Peyer's patch (tissue), 4 donors: ENCODE results near the gene HS6ST3. TPM values are rescaled to one million over a fixed set of nuclear protein-coding genes. Genes with fewer than 3 reads are reported as not detected.

Experiments
- DNase-seq, 3 donors: peaks; one replicate each; pipeline ENCODE4 v3.0.0-alpha.2; 2017 to 2019
- H3K27ac ChIP-seq, 4 donors: fragments of 200-600 bp; sonication (generic); one replicate each; pipeline ENCODE4 v1.5.1; 2016 to 2019
- H3K27me3 ChIP-seq, 2 donors: fragments of 200-600 bp; sonication (generic); one replicate each; pipeline ENCODE4 v1.5.1; 2019
- H3K36me3 ChIP-seq, 3 donors: fragments of 200-600 bp; sonication (generic); one replicate each; pipeline ENCODE4 v1.5.1; 2016 to 2019
- H3K4me1 ChIP-seq, 4 donors: fragments of 200-600 bp; sonication (generic); one replicate each; pipeline ENCODE4 v1.5.1; 2016 to 2019
- H3K4me3 ChIP-seq, 4 donors: fragments of 200-600 bp; sonication (generic); 1 replicate in 3 of 4; 2 replicates in 1 of 4; pipeline ENCODE4 v1.5.1; 2016 to 2019; ENCODE audit warnings: mild to moderate bottlenecking in 1 of 4
- H3K9me3 ChIP-seq, 4 donors: fragments of 200-600 bp; sonication (generic); one replicate each; pipeline ENCODE4 v1.5.1; 2016 to 2019; ENCODE audit warnings: mild to moderate bottlenecking in 1 of 4
- CTCF ChIP-seq, 6 experiments: fragments of 450-650 bp in 4 of 6; fragments of 200-600 bp in 2 of 6; sonication (generic) in 1 of 6; IDR thresholded peaks; one replicate each; pipeline ENCODE4 v1.5.1; 2017 to 2019; ENCODE audit warnings: antibody characterized with exemption in 6 of 6, mild to moderate bottlenecking in 3 of 6, moderate library complexity in 1 of 6
- POLR2A ChIP-seq, 2 donors: fragments of 450-650 bp; IDR thresholded peaks; one replicate each; pipeline ENCODE4 v1.5.1; 2017; ENCODE audit warnings: antibody characterized with exemption in 2 of 2, mild to moderate bottlenecking in 2 of 2, moderate library complexity in 2 of 2
- total RNA-seq, 4 donors: library from RNA; depleted of rRNA; stranded (reverse); fragments of >200 nt; gene quantifications; one replicate each; pipeline ENCODE4 v1.1.0, GENCODE V29; 2016

Gene HS6ST3
- total RNA-seq, 4 donors from 2014 or later = 0.09 TPM; not detected in 3

DNA sequence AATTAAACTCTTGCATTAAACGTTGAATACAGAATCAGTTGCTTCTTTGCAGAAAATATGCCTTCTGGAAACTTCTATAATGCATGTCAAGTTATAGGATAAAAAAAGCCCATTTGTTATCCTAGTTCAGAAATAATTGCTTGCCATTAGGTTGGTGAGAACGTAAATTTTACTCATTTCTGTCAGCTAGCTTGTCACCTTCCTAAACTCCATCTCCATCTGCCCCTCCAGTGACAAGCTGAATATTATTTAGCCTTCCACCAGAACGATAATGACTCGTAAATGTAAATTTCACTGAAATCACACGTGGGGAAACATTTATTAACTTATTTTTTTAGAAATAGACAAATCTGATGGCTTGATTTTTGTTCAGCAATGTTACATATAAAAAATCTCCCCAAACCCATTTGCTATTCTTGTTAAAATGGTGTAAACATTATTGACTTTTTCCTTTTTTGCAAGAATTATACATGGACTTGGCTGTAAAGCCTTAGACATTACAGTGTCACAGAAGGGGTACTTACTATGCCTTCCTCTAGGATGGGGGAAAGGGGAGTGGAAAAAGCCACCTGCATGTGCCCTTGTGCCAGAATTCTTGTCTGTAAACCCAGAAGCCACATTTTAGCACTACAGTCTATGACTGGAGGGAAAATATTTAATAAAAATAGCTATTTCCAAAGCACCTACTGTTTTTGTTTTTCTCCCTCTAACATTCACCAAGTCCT lies 577.5 kb downstream of the HS6ST3 start:
- no peaks in the 10 kb centered on the region for H3K4me1 ChIP-seq
- no peak overlapping the region for H3K27ac ChIP-seq
- H3K4me3 ChIP-seq = no peak overlapping the region
- no peaks in the 10 kb centered on the region for H3K27me3 ChIP-seq
- no peak for TF ChIP-seq POLR2A (IDR thresholded peaks at IDR 0.05)
- DNase-seq = no peak
- H3K36me3 ChIP-seq = no peaks in the 10 kb centered on the region
- H3K9me3 ChIP-seq = peaks cover 0 to 4% (median 0%) of the 10 kb centered on the region in 4 donors

GRCh38 chr13:96671073-96671472 lies 581.2 kb downstream of the HS6ST3 start:
- H3K4me1 ChIP-seq = no peaks in the 10 kb centered on the region
- TF ChIP-seq CTCF (IDR thresholded peaks at IDR 0.05) = no peak
- no peak for TF ChIP-seq POLR2A (IDR thresholded peaks at IDR 0.05)
- no peak overlapping the region for H3K27ac ChIP-seq
- H3K9me3 ChIP-seq = no peaks in the 10 kb centered on the region
- H3K36me3 ChIP-seq = no peaks in the 10 kb centered on the region
- no peak overlapping the region for H3K4me3 ChIP-seq
- H3K27me3 ChIP-seq = no peaks in the 10 kb centered on the region
- no peak for DNase-seq

GRCh38 chr13:96672016-96672415 lies 582.1 kb downstream of the HS6ST3 start:
- DNase-seq = no peak
- TF ChIP-seq POLR2A (IDR thresholded peaks at IDR 0.05) (no peak), CTCF (IDR thresholded peaks at IDR 0.05) (no peak)
- H3K27ac ChIP-seq = no peak overlapping the region
- no peaks in the 10 kb centered on the region for H3K27me3 ChIP-seq
- no peaks in the 10 kb centered on the region for H3K36me3 ChIP-seq
- H3K4me1 ChIP-seq = no peaks in the 10 kb centered on the region
- H3K9me3 ChIP-seq = no peaks in the 10 kb centered on the region
- H3K4me3 ChIP-seq = no peak overlapping the region

DNA sequence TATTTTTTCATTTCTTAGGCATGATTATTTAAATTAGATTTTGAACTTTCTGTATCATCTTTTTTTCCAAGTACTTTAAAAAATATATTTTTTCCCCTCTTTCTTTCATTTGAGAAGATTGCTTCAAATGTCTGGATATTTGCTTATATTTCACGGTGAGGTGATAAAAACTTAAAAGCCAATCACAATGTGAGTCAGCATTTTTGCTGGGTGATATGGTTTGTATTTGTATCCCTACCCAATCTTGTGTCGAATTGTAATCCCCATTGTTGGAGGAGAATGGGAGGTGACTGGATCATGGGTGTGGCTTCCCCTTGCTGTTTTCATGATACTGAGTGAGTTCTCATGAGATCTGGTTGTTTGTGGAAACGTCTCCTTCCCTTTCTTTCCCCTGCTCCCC lies 583.9 kb downstream of the HS6ST3 start:
- H3K27ac ChIP-seq = no peak overlapping the region
- no peak for TF ChIP-seq POLR2A (IDR thresholded peaks at IDR 0.05)
- no peaks in the 10 kb centered on the region for H3K36me3 ChIP-seq
- H3K9me3 ChIP-seq = peaks cover 0 to 6% (median 0%) of the 10 kb centered on the region in 4 donors
- no peaks in the 10 kb centered on the region for H3K27me3 ChIP-seq
- H3K4me1 ChIP-seq = no peaks in the 10 kb centered on the region
- no peak for DNase-seq
- no peak overlapping the region for H3K4me3 ChIP-seq

DNA sequence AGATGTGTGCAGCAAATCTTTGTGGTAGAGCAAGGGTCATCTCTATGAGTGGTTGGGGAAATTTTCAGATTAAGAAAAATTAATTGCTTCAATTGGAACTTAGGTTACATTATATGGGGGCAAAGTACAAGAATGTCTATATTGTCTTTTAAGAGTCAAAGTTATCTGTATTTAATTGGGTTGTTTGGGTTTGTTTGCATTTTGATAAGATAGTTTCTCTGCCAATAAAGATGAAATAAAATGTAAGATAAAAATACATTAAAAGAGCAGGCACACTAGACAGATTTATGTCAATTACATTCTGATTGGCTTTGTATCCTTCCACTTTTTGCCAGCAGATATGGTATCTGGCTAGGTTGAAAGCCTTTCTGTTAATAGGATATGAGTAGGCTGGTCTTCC lies 587.1 kb downstream of the HS6ST3 start:
- Histone ChIP-seq H3K36me3 (no peaks in the 10 kb centered on the region), H3K4me3 (no peak overlapping the region), H3K27ac (no peak overlapping the region), H3K9me3 (peaks cover 0 to 6% (median 0%) of the 10 kb centered on the region in 4 donors), H3K4me1 (no peaks in the 10 kb centered on the region), H3K27me3 (no peaks in the 10 kb centered on the region)
- no peak for DNase-seq
- TF ChIP-seq POLR2A (IDR thresholded peaks at IDR 0.05) (no peak), CTCF (IDR thresholded peaks at IDR 0.05) (no peak)

DNA sequence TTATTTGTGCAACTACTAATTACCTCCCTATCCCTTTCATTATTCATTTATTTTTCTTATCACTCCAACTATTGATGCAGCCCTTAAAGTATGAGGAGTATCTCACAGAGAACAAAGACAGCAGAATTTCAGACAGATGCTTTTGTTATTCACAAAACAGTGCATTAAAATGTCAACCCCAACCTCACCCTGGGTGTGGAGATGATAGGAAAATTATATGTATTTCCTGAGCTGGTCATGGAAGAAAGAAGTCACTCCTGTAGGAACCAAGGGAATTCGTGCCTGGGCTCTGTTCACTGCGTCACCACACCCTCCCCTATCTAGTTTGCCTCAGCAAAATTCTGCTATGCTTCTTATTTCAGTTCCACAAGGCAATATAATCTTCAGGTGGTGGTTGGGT lies 588.9 kb downstream of the HS6ST3 start:
- H3K9me3 ChIP-seq = peaks cover 0 to 6% (median 0%) of the 10 kb centered on the region in 4 donors
- no peak overlapping the region for H3K27ac ChIP-seq
- H3K36me3 ChIP-seq = no peaks in the 10 kb centered on the region
- no peaks in the 10 kb centered on the region for H3K27me3 ChIP-seq
- no peaks in the 10 kb centered on the region for H3K4me1 ChIP-seq
- H3K4me3 ChIP-seq = no peak overlapping the region
- DNase-seq = no peak
- TF ChIP-seq CTCF (IDR thresholded peaks at IDR 0.05) = no peak
- no peak for TF ChIP-seq POLR2A (IDR thresholded peaks at IDR 0.05)

GRCh38 chr13:96680898-96681297 lies 591.0 kb downstream of the HS6ST3 start:
- DNase-seq = no peak
- no peak overlapping the region for H3K4me3 ChIP-seq
- no peak for TF ChIP-seq POLR2A (IDR thresholded peaks at IDR 0.05)
- H3K27ac ChIP-seq = no peak overlapping the region
- H3K36me3 ChIP-seq = no peaks in the 10 kb centered on the region
- H3K4me1 ChIP-seq = no peaks in the 10 kb centered on the region
- H3K27me3 ChIP-seq = no peaks in the 10 kb centered on the region
- H3K9me3 ChIP-seq = peaks cover 0 to 6% (median 0%) of the 10 kb centered on the region in 4 donors
